T-helper 22 cell (primary cell): Measurements from ENCODE around the gene DHX16.
"Not testable (repeated sequence)": the region's sequence is repeated elsewhere in the genome, so short reads cannot be mapped to it uniquely, and the experiment has no call there.

Experiments used
- DNase-seq: peaks from one replicate; pipeline ENCODE4 v3.0.0-alpha.2; 2020; ENCODE audit warnings: low read depth

Gene DHX16

GRCh38 chr6:30672445-30673253 is at the start of gene DHX16:
DHX16 (minus strand) TSS chr6:30673006; CDS start chr6:30672841, 165 bp downstream.
- peak; percentile 81 for DNase-seq

- DNase-seq: not testable (repeated sequence)
Measured at GRCh38 chr6:30722025-30722279, 49.1 kb upstream of the DHX16 start.

- DNase-seq: peak; percentile 87
Measured at GRCh38 chr6:30721198-30722024, 48.6 kb upstream of the DHX16 start.

GRCh38 chr6:30720738-30721197 is 48.0 kb upstream of the DHX16 start:
- DNase-seq: no peak

GRCh38 chr6:30719791-30720737 is 47.3 kb upstream of the DHX16 start, which contains the start of gene TUBB:
TUBB (plus strand) TSS chr6:30720352; CDS start chr6:30720507, 155 bp downstream.
- peak; percentile 93 for DNase-seq

- no peak for DNase-seq
Measured at GRCh38 chr6:30719356-30719755, 46.5 kb upstream of the DHX16 start.

- DNase-seq: not testable (repeated sequence)
Measured at GRCh38 chr6:30717845-30718720, 45.3 kb upstream of the DHX16 start.

GRCh38 chr6:30717129-30717844 is 44.5 kb upstream of the DHX16 start, which contains the start of gene MDC1:
MDC1 (minus strand) TSS chr6:30717281; CDS start chr6:30715175, 2,106 bp downstream.
- DNase-seq: peak; percentile 99

GRCh38 chr6:30716879-30717128 is 44.0 kb upstream of the DHX16 start:
- no peak for DNase-seq

- no peak for DNase-seq
Measured at GRCh38 chr6:30714263-30714662, 41.5 kb upstream of the DHX16 start.

- DNase-seq: no peak
Measured at GRCh38 chr6:30712441-30712945, 39.7 kb upstream of the DHX16 start.

GRCh38 chr6:30711758-30712380 is 39.1 kb upstream of the DHX16 start:
- DNase-seq: no peak

GRCh38 chr6:30709101-30709868 is 36.5 kb upstream of the DHX16 start:
- no peak for DNase-seq

GRCh38 chr6:30707281-30707850 is 34.6 kb upstream of the DHX16 start:
- no peak for DNase-seq

- DNase-seq: no peak
Measured at GRCh38 chr6:30705620-30706019, 32.8 kb upstream of the DHX16 start.

GRCh38 chr6:30703821-30704220 is 31.0 kb upstream of the DHX16 start:
- DNase-seq: no peak

- no peak for DNase-seq
Measured at GRCh38 chr6:30703011-30703410, 30.2 kb upstream of the DHX16 start.

- no peak for DNase-seq
Measured at GRCh38 chr6:30700340-30700739, 27.5 kb upstream of the DHX16 start.

GRCh38 chr6:30696432-30696831 is 23.6 kb upstream of the DHX16 start:
- DNase-seq: no peak
